Activated CD4-positive, alpha-beta memory T cell treated with anti-CD3 and anti-CD28 coated beads for 36 hours (primary cell): Measurements from ENCODE around the gene SBNO2. TPM values are rescaled to one million over a fixed set of nuclear protein-coding genes. Genes with fewer than 3 reads are reported as not detected.

ENCODE experiments used
- CTCF ChIA-PET: fragments of 350-600 bp; sonication (Branson Sonifier 250); formaldehyde crosslinking; loops from one replicate; lab custom pipeline; 2021; ENCODE audit warnings: antibody characterized with exemption, inconsistent platforms; lab: Charles Lee
- POLR2A ChIA-PET: fragments of 350-600 bp; sonication (Branson Sonifier 250); formaldehyde crosslinking; loops from one replicate; lab custom pipeline; 2021; ENCODE audit warnings: antibody characterized with exemption; lab: Charles Lee
- DNase-seq: peaks from one replicate; pipeline ENCODE4 v3.0.0-alpha.2; 2020
- H3K27ac Mint-ChIP-seq: one replicate; pipeline ENCODE4 v1.8.0; 2021; ENCODE audit warnings: mixed read lengths
- H3K27me3 Mint-ChIP-seq: one replicate; pipeline ENCODE4 v1.8.0; 2021; ENCODE audit warnings: mixed read lengths
- H3K36me3 Mint-ChIP-seq: one replicate; pipeline ENCODE4 v1.8.0; 2021; ENCODE audit warnings: mixed read lengths
- H3K4me1 Mint-ChIP-seq: one replicate; pipeline ENCODE4 v1.8.0; 2021; ENCODE audit warnings: low read depth, mixed read lengths
- H3K4me3 Mint-ChIP-seq: one replicate; pipeline ENCODE4 v1.8.0; 2021; ENCODE audit warnings: mild to moderate bottlenecking, mixed read lengths
- H3K9me3 Mint-ChIP-seq: one replicate; pipeline ENCODE4 v1.8.0; 2021; ENCODE audit warnings: mixed read lengths
- intact Hi-C: fragments of 100-400 bp; cut with micrococcal nuclease; formaldehyde crosslinking; loops from one replicate; pipeline ENCODE4 v1.15.1; 2023
- total RNA-seq, 2 experiments: library from RNA; stranded (reverse); gene quantifications; one replicate each; pipeline ENCODE4 v1.2.3, GENCODE V29; 2021

SBNO2 gene
- total RNA-seq, 2 experiments from 2014 or later: 96.9 to 110 TPM

DNA sequence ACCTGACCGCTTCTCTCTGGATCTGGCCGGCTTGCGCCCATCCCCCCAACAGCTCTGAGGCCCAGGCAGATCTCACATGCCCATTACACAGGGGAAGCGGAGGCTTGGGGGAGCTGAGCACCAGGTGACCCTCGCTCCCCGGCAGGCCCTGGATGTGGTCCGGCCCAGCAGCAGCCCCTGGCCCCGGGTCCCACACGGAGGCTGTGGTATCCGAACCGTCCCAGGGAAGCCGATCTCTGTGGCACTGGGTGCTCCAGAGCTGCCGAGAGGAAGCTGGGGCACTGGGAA is 27.7 kb downstream of the SBNO2 start:
- ChIA-PET POLR2A (no interaction called here), CTCF (no interaction called here)
- intact Hi-C loops: no loop called here
- H3K27me3 Mint-ChIP-seq: no peaks in the 10 kb centered on the region
- H3K4me3 Mint-ChIP-seq: no peak overlapping the region
- H3K9me3 Mint-ChIP-seq: no peaks in the 10 kb centered on the region
- H3K27ac Mint-ChIP-seq: no peak overlapping the region
- H3K36me3 Mint-ChIP-seq: peaks cover 20% of the 10 kb centered on the region
- no peak for DNase-seq
- H3K4me1 Mint-ChIP-seq: no peaks in the 10 kb centered on the region

DNA sequence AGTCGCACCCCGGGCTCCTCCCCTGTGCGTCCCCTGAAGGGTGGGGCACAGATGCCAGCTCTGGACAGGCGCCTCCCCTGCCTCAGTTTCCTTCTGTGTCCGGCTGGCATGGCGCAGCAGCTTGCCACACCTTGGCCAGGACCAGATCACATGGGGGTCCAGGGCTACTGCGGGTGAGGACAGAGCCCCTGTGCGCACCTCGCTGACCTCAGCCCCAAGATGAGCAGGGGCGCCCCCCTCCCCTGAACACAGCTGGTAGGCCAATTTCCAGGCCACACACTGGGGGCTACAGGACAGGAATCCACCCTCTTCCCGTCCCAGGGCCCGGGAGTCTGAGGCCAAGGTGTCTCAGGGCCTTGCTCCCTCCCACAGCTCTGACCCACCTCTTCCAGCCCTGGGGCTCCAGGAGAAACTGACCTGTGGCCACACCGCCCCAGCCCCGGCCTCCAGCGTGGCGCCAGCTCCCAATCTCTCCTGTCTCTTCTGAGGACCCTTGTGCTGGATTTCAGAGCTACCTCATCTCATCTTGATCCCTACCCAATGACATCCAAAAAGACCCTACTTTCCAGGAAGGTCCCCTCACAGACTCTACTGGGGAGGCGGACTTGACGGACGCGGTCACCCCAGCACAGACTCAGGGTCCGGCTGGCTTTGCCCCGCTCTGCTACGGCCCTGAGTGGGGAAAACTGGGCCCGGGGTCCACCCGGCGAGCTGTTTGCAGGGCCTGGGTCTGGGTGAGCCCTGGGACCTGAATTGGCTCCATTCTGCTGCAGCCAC is 28.2 kb downstream of the SBNO2 start:
- no peak overlapping the region for H3K4me3 Mint-ChIP-seq
- intact Hi-C loops: no loop called here
- H3K27ac Mint-ChIP-seq: no peak overlapping the region
- H3K36me3 Mint-ChIP-seq: peaks cover 19% of the 10 kb centered on the region
- no peak for DNase-seq
- ChIA-PET POLR2A (no interaction called here), CTCF (no interaction called here)
- no peaks in the 10 kb centered on the region for H3K27me3 Mint-ChIP-seq
- no peaks in the 10 kb centered on the region for H3K4me1 Mint-ChIP-seq
- no peaks in the 10 kb centered on the region for H3K9me3 Mint-ChIP-seq

DNA sequence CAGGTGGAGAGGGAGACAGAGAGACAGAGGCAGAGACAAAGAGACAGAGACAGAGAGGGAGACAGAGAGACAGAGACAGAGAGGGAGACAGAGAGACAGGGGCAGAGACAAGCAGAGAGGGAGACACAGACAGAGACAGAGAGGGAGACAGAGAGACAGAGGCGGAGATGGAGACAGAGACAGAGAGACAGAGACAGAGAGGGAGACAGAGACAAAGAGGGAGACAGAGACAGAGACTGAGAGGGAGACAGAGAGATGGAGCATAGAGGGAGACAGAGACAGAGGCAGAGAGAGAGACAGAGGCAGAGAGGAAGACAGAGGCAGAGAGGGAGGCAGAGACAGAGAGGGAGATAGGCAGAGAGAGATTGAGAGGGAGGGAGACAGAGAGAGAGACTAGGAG is 29.3 kb downstream of the SBNO2 start:
- Mint-ChIP-seq H3K36me3 (peaks cover 20% of the 10 kb centered on the region), H3K4me1 (no peaks in the 10 kb centered on the region), H3K27ac (no peak overlapping the region), H3K4me3 (no peak overlapping the region), H3K27me3 (no peaks in the 10 kb centered on the region), H3K9me3 (no peaks in the 10 kb centered on the region)
- CTCF ChIA-PET: no interaction called here
- intact Hi-C loops: no loop called here
- DNase-seq: no peak
- POLR2A ChIA-PET: no interaction called here

DNA sequence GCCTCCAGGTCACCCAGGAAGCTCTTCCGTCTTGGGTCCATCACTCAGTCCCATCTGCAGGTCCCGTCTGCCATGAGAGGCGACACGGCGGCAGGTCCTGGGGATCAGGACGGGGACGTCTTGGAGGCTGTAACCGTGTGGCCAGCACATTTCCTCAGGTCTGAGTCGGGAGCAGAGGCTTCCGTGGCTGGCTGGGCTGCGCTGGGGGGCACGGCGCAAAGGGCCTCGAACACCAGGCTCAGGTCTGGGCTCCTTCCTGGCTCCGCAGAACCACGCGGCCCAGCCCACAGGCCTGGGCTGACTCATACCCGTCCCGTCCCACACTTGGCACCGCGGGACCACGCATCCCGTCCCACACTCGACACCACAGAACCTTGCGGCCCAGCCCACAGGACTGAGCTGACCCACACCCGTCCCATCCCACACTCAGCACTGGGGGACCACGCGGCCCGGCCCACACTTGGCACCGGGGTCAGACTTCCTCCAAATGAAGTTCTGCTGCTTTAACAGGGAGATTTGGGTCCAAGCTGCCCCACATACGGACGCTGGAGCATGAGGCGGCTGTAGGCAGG is 30.2 kb downstream of the SBNO2 start:
- no peak overlapping the region for H3K27ac Mint-ChIP-seq
- H3K4me3 Mint-ChIP-seq: no peak overlapping the region
- peaks cover 23% of the 10 kb centered on the region for H3K36me3 Mint-ChIP-seq
- no peak for DNase-seq
- H3K9me3 Mint-ChIP-seq: no peaks in the 10 kb centered on the region
- intact Hi-C loops: no loop called here
- no peaks in the 10 kb centered on the region for H3K27me3 Mint-ChIP-seq
- H3K4me1 Mint-ChIP-seq: no peaks in the 10 kb centered on the region
- ChIA-PET CTCF (no interaction called here), POLR2A (interaction anchor here (0.6 kb wide), 1 partner anchor 10 kb away, joined by 3 read pairs; no protein-coding TSS in a partner anchor)

DNA sequence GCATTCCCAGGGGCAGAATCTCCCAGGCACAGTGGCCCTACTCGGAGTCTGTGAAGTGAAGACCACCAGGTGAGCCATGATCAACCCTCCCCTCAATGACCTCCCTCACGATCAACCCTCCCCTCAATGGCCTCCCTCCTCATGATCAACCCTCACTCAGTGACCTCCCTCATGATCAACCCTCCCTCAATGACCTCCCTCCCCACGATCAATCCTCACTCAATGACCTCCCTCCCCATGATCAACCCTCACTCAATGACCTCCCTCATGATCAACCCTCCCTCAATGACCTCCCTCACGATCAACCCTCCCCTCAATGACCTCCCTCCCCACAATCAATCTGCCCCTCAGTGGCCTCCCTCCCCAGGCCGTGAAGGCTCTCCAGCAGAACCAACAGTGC is 32.1 kb downstream of the SBNO2 start:
- CTCF ChIA-PET: no interaction called here
- POLR2A ChIA-PET: no interaction called here
- Mint-ChIP-seq H3K27me3 (no peaks in the 10 kb centered on the region), H3K4me3 (no peak overlapping the region), H3K36me3 (peaks cover 25% of the 10 kb centered on the region), H3K9me3 (no peaks in the 10 kb centered on the region), H3K27ac (no peak overlapping the region), H3K4me1 (no peaks in the 10 kb centered on the region)
- intact Hi-C loops: no loop called here
- DNase-seq: no peak

DNA sequence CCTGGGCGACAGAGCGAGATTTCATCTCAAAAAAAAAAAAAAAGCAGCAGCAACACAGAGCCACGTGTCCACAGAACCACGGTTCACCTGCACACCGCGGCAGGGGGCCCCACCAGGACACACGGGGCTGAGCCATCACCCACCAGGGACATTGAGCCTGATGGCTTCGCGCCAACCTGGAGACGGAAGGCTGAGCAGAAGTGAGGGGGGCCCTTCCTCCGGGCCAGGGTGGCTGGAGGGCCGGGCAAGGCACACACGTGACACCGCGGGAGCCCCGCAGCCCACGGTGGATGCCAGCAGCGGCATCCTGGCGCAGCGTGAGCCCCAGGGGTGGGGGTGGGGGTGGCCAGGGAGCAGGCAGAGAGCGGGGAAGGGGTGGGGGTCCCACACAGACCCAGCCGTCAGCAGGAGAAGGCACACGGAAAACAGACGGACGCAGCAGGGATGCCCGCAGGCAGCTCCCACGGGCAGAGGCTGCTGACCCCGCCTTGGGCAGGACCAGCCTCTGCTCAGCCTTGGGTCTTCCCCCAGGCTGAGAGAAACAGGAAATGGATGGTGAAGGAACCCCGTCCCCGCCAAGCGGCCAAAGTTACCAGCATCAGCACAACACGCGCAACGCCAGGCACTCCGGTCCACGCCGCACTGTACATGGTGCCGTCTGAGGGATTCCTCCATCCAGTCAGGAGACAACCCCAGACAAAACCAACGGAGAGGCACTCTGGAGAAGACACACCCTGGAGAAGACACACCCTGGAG is 33.6 kb downstream of the SBNO2 start:
- H3K4me1 Mint-ChIP-seq: peaks cover 6% of the 10 kb centered on the region
- H3K27ac Mint-ChIP-seq: no peak overlapping the region
- H3K4me3 Mint-ChIP-seq: no peak overlapping the region
- no peak for DNase-seq
- ChIA-PET POLR2A (interaction anchor here (0.6 kb wide), 1 partner anchor 68 kb away, joined by 3 read pairs; no protein-coding TSS in a partner anchor), CTCF (no interaction called here)
- no peaks in the 10 kb centered on the region for H3K27me3 Mint-ChIP-seq
- no peaks in the 10 kb centered on the region for H3K9me3 Mint-ChIP-seq
- peaks cover 25% of the 10 kb centered on the region for H3K36me3 Mint-ChIP-seq
- intact Hi-C loops: no loop called here

DNA sequence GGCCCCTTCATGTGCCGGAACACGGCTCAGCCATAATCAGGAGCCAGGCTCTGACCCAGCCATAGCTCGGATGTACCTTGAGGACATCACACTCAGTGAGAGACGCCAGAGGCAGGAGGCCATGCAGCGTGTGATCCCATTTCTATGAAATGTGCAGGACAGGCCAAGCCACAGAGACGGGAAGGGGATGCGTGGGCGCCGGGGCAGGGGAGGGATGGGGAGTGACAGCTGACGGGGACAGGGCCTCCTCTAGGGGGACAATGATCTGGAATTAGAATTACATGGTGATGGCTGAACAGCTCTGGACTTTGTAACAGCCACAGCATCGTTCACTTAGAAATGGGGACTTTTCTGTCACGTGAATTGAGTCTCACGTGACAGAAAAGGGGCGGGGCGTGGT is 34.9 kb downstream of the SBNO2 start:
- H3K27me3 Mint-ChIP-seq: no peaks in the 10 kb centered on the region
- POLR2A ChIA-PET: no interaction called here
- no peak for DNase-seq
- peaks cover 20% of the 10 kb centered on the region for H3K36me3 Mint-ChIP-seq
- no peak overlapping the region for H3K27ac Mint-ChIP-seq
- no peaks in the 10 kb centered on the region for H3K9me3 Mint-ChIP-seq
- CTCF ChIA-PET: no interaction called here
- H3K4me1 Mint-ChIP-seq: peaks cover 11% of the 10 kb centered on the region
- H3K4me3 Mint-ChIP-seq: no peak overlapping the region
- intact Hi-C loops: no loop called here

DNA sequence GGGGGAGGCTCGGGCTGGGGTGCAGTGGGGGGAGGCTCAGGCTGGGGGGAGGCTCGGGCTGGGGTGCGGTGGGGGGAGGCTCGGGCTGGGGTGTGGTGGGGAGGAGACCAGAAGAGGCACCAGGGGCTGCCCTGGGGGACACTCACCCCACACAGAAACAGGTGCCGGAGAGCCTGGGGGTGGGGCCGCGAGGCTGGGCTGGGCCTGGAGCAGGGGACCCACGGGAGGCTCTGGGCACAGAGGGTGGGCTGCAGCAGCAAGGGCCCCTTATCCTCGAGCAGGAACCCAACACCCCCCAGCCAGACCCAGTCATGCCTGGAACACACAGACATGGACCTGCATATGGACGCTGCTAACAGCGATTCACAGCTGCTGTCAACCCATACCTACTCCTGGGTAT is 35.9 kb downstream of the SBNO2 start:
- ChIA-PET CTCF (no interaction called here), POLR2A (no interaction called here)
- DNase-seq: no peak
- no peaks in the 10 kb centered on the region for H3K27me3 Mint-ChIP-seq
- peaks cover 16% of the 10 kb centered on the region for H3K36me3 Mint-ChIP-seq
- peaks cover 19% of the 10 kb centered on the region for H3K4me1 Mint-ChIP-seq
- H3K4me3 Mint-ChIP-seq: no peak overlapping the region
- no peaks in the 10 kb centered on the region for H3K9me3 Mint-ChIP-seq
- intact Hi-C loops: no loop called here
- H3K27ac Mint-ChIP-seq: no peak overlapping the region

DNA sequence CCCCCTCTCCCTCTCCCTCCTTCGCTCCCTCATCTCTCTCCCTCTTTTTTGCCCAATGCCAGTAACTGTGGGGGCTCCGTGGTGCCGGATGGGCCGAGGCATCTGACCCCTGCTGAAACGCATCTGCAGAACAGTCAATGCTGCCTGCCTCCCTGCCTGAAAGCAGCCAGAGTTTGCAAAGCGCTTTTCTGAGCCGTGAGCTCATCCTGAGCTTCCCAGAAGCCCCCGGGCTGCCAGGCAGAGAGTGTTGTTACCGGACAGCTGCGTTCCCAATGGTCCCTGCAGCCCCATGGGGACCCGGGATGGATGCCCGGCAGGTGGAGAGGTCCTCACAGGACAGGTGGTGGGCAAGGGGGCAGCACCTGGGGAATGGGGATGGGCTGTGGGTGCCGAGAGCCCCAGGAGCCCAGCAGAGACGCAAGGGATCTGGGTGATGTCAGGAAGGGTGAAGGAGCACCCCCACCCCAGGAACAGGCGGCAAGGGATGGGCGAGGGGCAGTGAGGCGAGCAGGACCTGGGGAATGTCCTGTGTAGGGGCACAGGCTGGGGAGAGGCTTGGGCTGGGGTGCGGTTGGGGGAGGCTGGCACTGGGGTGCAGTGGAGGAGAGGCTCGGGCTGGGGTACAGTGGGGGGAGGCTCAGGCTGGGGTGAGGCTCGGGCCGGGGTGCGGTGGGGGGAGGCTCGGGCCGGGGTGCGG is 37.3 kb downstream of the SBNO2 start:
- Mint-ChIP-seq H3K9me3 (no peaks in the 10 kb centered on the region), H3K4me1 (peaks cover 21% of the 10 kb centered on the region), H3K27ac (peak overlapping the region; percentile 78), H3K36me3 (peaks cover 7% of the 10 kb centered on the region), H3K27me3 (no peaks in the 10 kb centered on the region), H3K4me3 (no peak overlapping the region)
- POLR2A ChIA-PET: no interaction called here
- no peak for DNase-seq
- intact Hi-C loops: no loop called here
- CTCF ChIA-PET: no interaction called here

DNA sequence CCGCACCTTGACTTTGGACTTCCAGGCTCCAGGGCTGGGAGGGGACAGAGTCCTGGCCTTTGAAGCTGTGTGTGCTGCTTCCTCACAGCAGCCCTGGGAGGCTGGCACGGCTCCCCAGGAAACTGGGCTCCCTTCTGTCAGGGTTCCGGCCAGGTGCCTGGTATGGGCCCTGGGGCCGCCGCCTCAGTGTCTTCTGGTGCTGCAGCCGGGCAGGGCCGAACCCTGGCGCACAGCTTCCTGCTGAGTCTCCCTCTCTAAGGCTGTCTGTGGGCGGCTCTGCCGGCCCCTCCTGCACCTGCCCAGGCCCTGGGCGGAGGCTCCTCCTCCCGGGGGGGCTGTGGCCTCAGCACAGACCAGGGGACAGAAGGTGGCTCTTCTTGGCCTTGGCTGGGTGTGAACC is 37.9 kb downstream of the SBNO2 start:
- Mint-ChIP-seq H3K27me3 (no peaks in the 10 kb centered on the region), H3K4me1 (peaks cover 21% of the 10 kb centered on the region), H3K4me3 (no peak overlapping the region), H3K9me3 (no peaks in the 10 kb centered on the region), H3K36me3 (peaks cover 7% of the 10 kb centered on the region), H3K27ac (peak overlapping the region; percentile 78)
- ChIA-PET CTCF (interaction anchor here (0.6 kb wide), 1 partner anchor 131 kb away, joined by 3 read pairs; no protein-coding TSS in a partner anchor), POLR2A (no interaction called here)
- no peak for DNase-seq
- intact Hi-C loops: no loop called here

DNA sequence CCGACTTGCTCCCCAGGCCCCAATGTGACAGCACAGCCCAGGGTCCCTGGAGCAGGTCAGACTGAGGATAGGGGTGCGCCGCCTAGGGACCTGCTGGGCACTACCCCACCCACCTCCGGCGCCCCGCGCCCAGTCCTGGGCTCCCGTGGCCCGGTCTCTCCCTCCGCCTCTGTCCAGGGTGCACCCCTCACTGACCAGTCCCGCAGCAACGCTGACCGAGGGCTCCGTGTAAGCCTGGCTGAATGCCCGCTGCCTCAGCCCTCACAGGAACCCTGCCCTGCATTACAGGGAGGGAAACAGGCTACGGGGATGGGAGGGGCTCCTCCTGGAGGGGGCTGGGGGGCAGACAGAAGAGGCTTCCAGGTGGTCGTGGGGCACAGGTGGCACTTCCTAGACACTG is 38.6 kb downstream of the SBNO2 start:
- POLR2A ChIA-PET: no interaction called here
- no peak overlapping the region for H3K4me3 Mint-ChIP-seq
- intact Hi-C loops: no loop called here

DNA sequence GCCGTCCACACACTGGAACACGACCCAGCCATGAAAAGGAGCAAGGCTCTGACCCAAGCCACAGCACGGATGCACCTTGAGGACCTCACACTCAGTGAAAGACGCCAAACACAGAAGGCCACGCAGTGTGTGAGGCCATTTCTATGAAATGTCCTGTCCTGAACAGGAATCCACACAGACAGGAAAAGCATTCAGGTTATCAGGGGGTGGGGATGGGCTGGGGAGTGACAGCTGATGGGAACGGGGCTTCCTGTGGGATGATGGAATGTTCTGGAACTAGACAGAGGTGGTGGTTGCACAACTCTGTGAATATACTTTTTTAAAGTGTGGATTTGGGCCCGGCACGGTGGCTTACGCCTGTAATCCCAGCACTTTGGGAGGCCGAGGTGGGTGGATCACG is 39.6 kb downstream of the SBNO2 start:
- Mint-ChIP-seq H3K9me3 (no peaks in the 10 kb centered on the region), H3K4me1 (peaks cover 34% of the 10 kb centered on the region), H3K27ac (peak overlapping the region; percentile 96), H3K27me3 (no peaks in the 10 kb centered on the region), H3K36me3 (peaks cover 13% of the 10 kb centered on the region), H3K4me3 (no peak overlapping the region)
- no peak for DNase-seq
- ChIA-PET CTCF (interaction anchor here (0.8 to 1.5 kb wide), 6 partner anchors 21 to 271 kb away, joined by 3 to 9 read pairs (median 4); no protein-coding TSS in a partner anchor), POLR2A (interaction anchor here (0.7 to 1.1 kb wide), 3 partner anchors 66 to 135 kb away, joined by 3 to 5 read pairs (median 3); partner anchors contain the start of genes ARHGAP45 and CIRBP)
- intact Hi-C loops: loop anchor here (5.0 kb wide), 1 partner anchor 58 kb away; no protein-coding TSS in a partner anchor

More for the DNA sequence above, 38.6 kb downstream of the SBNO2 start:
- no peaks in the 10 kb centered on the region for H3K27me3 Mint-ChIP-seq
- peaks cover 25% of the 10 kb centered on the region for H3K4me1 Mint-ChIP-seq
- H3K36me3 Mint-ChIP-seq: peaks cover 12% of the 10 kb centered on the region
- CTCF ChIA-PET: interaction anchor here (0.9 kb wide), 1 partner anchor 22 kb away, joined by 3 read pairs; no protein-coding TSS in a partner anchor
- peak overlapping the region; percentile 6 for H3K27ac Mint-ChIP-seq
- H3K9me3 Mint-ChIP-seq: no peaks in the 10 kb centered on the region
- no peak for DNase-seq
